Measurements from ENCODE around the gene COL18A1. TPM values are rescaled to one million over a fixed set of nuclear protein-coding genes. Genes with fewer than 3 reads are reported as not detected.
"Not testable (repeated sequence)": the region's sequence is repeated elsewhere in the genome, so short reads cannot be mapped to it uniquely, and the experiment has no call there.

The COL18A1 gene
- total and polyA plus RNA-seq, 2 donors: 18.9 to 58.6 TPM

- peaks cover 4 to 10% of the 10 kb centered on the region in 2 donors for H3K4me1 ChIP-seq (ENCODE audit: control insufficient read depth in 2 of 2, insufficient read depth in 2 of 2, low read length in 2 of 2)
- H3K4me3 ChIP-seq (ENCODE audit: low read length in 2 of 2): no peak overlapping the region
- H3K9me3 ChIP-seq (ENCODE audit: control insufficient read depth in 2 of 2, insufficient read depth in 1 of 2, low read length in 1 of 2): peaks cover 0 to 7% of the 10 kb centered on the region in 2 donors
- no peak for DNase-seq (ENCODE audit: low read depth in 6 of 9, low spot score in 9 of 9)
- 91% methylated on average over 30 of the region's 30 CpGs for WGBS
- H3K36me3 ChIP-seq (ENCODE audit: control insufficient read depth in 2 of 2, insufficient read depth in 2 of 2, low read length in 1 of 2): no peaks in the 10 kb centered on the region
- peaks cover 0 to 12% of the 10 kb centered on the region in 2 donors for H3K27me3 ChIP-seq (ENCODE audit: control insufficient read depth in 2 of 2, insufficient read depth in 1 of 2, low read length in 1 of 2)
- no peak overlapping the region for H3K27ac ChIP-seq (ENCODE audit: low read depth in 1 of 2, low read length in 1 of 2)
Observed at GRCh38 chr21:45560106-45561021, 155.4 kb downstream of the COL18A1 start.

- H3K27me3 ChIP-seq (ENCODE audit: control insufficient read depth in 2 of 2, insufficient read depth in 1 of 2, low read length in 1 of 2): peaks cover 0 to 12% of the 10 kb centered on the region in 2 donors
- not testable (repeated sequence) for H3K4me1 ChIP-seq (ENCODE audit: control insufficient read depth in 2 of 2, insufficient read depth in 2 of 2, low read length in 2 of 2); DNase-seq (ENCODE audit: low read depth in 6 of 9, low spot score in 9 of 9); H3K4me3 ChIP-seq (ENCODE audit: low read length in 2 of 2); H3K9me3 ChIP-seq (ENCODE audit: control insufficient read depth in 2 of 2, insufficient read depth in 1 of 2, low read length in 1 of 2); H3K27ac ChIP-seq (ENCODE audit: low read depth in 1 of 2, low read length in 1 of 2); H3K36me3 ChIP-seq (ENCODE audit: control insufficient read depth in 2 of 2, insufficient read depth in 2 of 2, low read length in 1 of 2)
- 98% methylated on average over 8 of the region's 8 CpGs for WGBS
Observed at GRCh38 chr21:45561241-45561640, 156.3 kb downstream of the COL18A1 start.

GRCh38 chr21:45562402-45562801 lies 157.4 kb downstream of the COL18A1 start:
- DNase-seq (ENCODE audit: low read depth in 6 of 9, low spot score in 9 of 9): no peak
- peaks cover 0 to 12% of the 10 kb centered on the region in 2 donors for H3K27me3 ChIP-seq (ENCODE audit: control insufficient read depth in 2 of 2, insufficient read depth in 1 of 2, low read length in 1 of 2)
- peaks cover 0 to 7% of the 10 kb centered on the region in 2 donors for H3K9me3 ChIP-seq (ENCODE audit: control insufficient read depth in 2 of 2, insufficient read depth in 1 of 2, low read length in 1 of 2)
- no peak overlapping the region for H3K27ac ChIP-seq (ENCODE audit: low read depth in 1 of 2, low read length in 1 of 2)
- no peaks in the 10 kb centered on the region for H3K36me3 ChIP-seq (ENCODE audit: control insufficient read depth in 2 of 2, insufficient read depth in 2 of 2, low read length in 1 of 2)
- H3K4me3 ChIP-seq (ENCODE audit: low read length in 2 of 2): no peak overlapping the region
- H3K4me1 ChIP-seq (ENCODE audit: control insufficient read depth in 2 of 2, insufficient read depth in 2 of 2, low read length in 2 of 2): peaks cover 0 to 2% of the 10 kb centered on the region in 2 donors
- WGBS: 51% methylated on average over 10 of the region's 10 CpGs

GRCh38 chr21:45562965-45563364 lies 158.0 kb downstream of the COL18A1 start:
- Histone ChIP-seq H3K27me3 (ENCODE audit: control insufficient read depth in 2 of 2, insufficient read depth in 1 of 2, low read length in 1 of 2) (peaks cover 0 to 12% of the 10 kb centered on the region in 2 donors), H3K4me3 (ENCODE audit: low read length in 2 of 2) (no peak overlapping the region), H3K36me3 (ENCODE audit: control insufficient read depth in 2 of 2, insufficient read depth in 2 of 2, low read length in 1 of 2) (no peaks in the 10 kb centered on the region), H3K9me3 (ENCODE audit: control insufficient read depth in 2 of 2, insufficient read depth in 1 of 2, low read length in 1 of 2) (peaks cover 0 to 7% of the 10 kb centered on the region in 2 donors), H3K27ac (ENCODE audit: low read depth in 1 of 2, low read length in 1 of 2) (no peak overlapping the region), H3K4me1 (ENCODE audit: control insufficient read depth in 2 of 2, insufficient read depth in 2 of 2, low read length in 2 of 2) (peaks cover 0 to 2% of the 10 kb centered on the region in 2 donors)
- WGBS: 85% methylated on average over 6 of the region's 6 CpGs
- DNase-seq (ENCODE audit: low read depth in 6 of 9, low spot score in 9 of 9): no peak

Other genes with a start within 250 kb of the COL18A1 start
- gene POFUT2, start 117.3 kb upstream of the COL18A1 start, total RNA-seq: 5.7 TPM
- gene POFUT2, start 117.3 kb upstream of the COL18A1 start, polyA plus RNA-seq: 31.9 TPM
- gene SLC19A1, start 137.3 kb downstream of the COL18A1 start, total RNA-seq: 3.5 TPM
- 8.9 TPM for gene SLC19A1, start 137.3 kb downstream of the COL18A1 start, polyA plus RNA-seq
- 12.8 TPM for gene PCBP3, start 238.6 kb downstream of the COL18A1 start, total RNA-seq
- 44.9 TPM for gene PCBP3, start 238.6 kb downstream of the COL18A1 start, polyA plus RNA-seq